ENCODE measurements around the gene C17orf67.
"Not testable (repeated sequence)": the region's sequence is repeated elsewhere in the genome, so short reads cannot be mapped to it uniquely, and the experiment has no call there.

C17orf67 gene

GRCh38 chr17:56773124-56773523 is 60.6 kb downstream of the C17orf67 start:
- no peak for DNase-seq (ENCODE audit: low read depth, low spot score)

- no peak for DNase-seq (ENCODE audit: low read depth, low spot score)
Measured at GRCh38 chr17:56772442-56772841, 61.3 kb downstream of the C17orf67 start.

- DNase-seq (ENCODE audit: low read depth, low spot score): no peak
Measured at GRCh38 chr17:56771975-56772374, 61.7 kb downstream of the C17orf67 start.

- no peak for DNase-seq (ENCODE audit: low read depth, low spot score)
Measured at GRCh38 chr17:56771563-56771962, 62.2 kb downstream of the C17orf67 start.

- no peak for DNase-seq (ENCODE audit: low read depth, low spot score)
Measured at GRCh38 chr17:56770427-56770826, 63.3 kb downstream of the C17orf67 start.

GRCh38 chr17:56765449-56765848 is 68.3 kb downstream of the C17orf67 start:
- DNase-seq (ENCODE audit: low read depth, low spot score): no peak

- no peak for DNase-seq (ENCODE audit: low read depth, low spot score)
Measured at GRCh38 chr17:56762988-56763387, 70.7 kb downstream of the C17orf67 start.

GRCh38 chr17:56762144-56762543 is 71.6 kb downstream of the C17orf67 start:
- no peak for DNase-seq (ENCODE audit: low read depth, low spot score)

- DNase-seq (ENCODE audit: low read depth, low spot score): no peak
Measured at GRCh38 chr17:56761387-56761786, 72.3 kb downstream of the C17orf67 start.

- not testable (repeated sequence) for DNase-seq (ENCODE audit: low read depth, low spot score)
Measured at GRCh38 chr17:56757611-56758010, 76.1 kb downstream of the C17orf67 start.

GRCh38 chr17:56756536-56756935 is 77.2 kb downstream of the C17orf67 start:
- DNase-seq (ENCODE audit: low read depth, low spot score): no peak

GRCh38 chr17:56755310-56755709 is 78.4 kb downstream of the C17orf67 start:
- DNase-seq (ENCODE audit: low read depth, low spot score): no peak

GRCh38 chr17:56754523-56755208 is 79.1 kb downstream of the C17orf67 start:
- DNase-seq (ENCODE audit: low read depth, low spot score): peak; percentile 15

GRCh38 chr17:56752263-56752836 is 81.4 kb downstream of the C17orf67 start:
- DNase-seq (ENCODE audit: low read depth, low spot score): peak; percentile 2

GRCh38 chr17:56751145-56751738 is 82.5 kb downstream of the C17orf67 start:
- no peak for DNase-seq (ENCODE audit: low read depth, low spot score)

- DNase-seq (ENCODE audit: low read depth, low spot score): no peak
Measured at GRCh38 chr17:56744721-56745120, 89.0 kb downstream of the C17orf67 start.

- no peak for DNase-seq (ENCODE audit: low read depth, low spot score)
Measured at GRCh38 chr17:56742601-56743000, 91.1 kb downstream of the C17orf67 start.
